Endothelial cell (in vitro differentiated cells): ENCODE measurements around the gene RRP1. TPM values are rescaled to one million over a fixed set of nuclear protein-coding genes. Genes with fewer than 3 reads are reported as not detected.

ENCODE experiments used
- DNase-seq: peaks from one replicate; pipeline ENCODE4 v3.0.0; 2021; ENCODE audit warnings: low spot score
- H3K27ac Mint-ChIP-seq: one replicate; pipeline ENCODE4 v1.8.0; 2021; ENCODE audit warnings: mixed read lengths, inconsistent platforms; ENCODE audit not compliant: unreplicated experiment
- H3K27me3 Mint-ChIP-seq: one replicate; pipeline ENCODE4 v1.8.0; 2021; ENCODE audit warnings: mild to moderate bottlenecking, moderate library complexity, mixed read lengths, inconsistent platforms; ENCODE audit not compliant: unreplicated experiment
- H3K36me3 Mint-ChIP-seq: one replicate; pipeline ENCODE4 v1.8.0; 2021; ENCODE audit warnings: mild to moderate bottlenecking, low read depth, mixed read lengths, inconsistent platforms; ENCODE audit not compliant: unreplicated experiment
- H3K4me1 Mint-ChIP-seq: one replicate; pipeline ENCODE4 v1.8.0; 2021; ENCODE audit warnings: mild to moderate bottlenecking, mixed read lengths, inconsistent platforms; ENCODE audit not compliant: unreplicated experiment
- H3K4me3 Mint-ChIP-seq: one replicate; pipeline ENCODE4 v1.8.0; 2021; ENCODE audit warnings: mild to moderate bottlenecking, mixed read lengths, inconsistent platforms; ENCODE audit not compliant: unreplicated experiment
- H3K9me3 Mint-ChIP-seq: one replicate; pipeline ENCODE4 v1.8.0; 2021; ENCODE audit warnings: mixed read lengths, inconsistent platforms; ENCODE audit not compliant: unreplicated experiment
- total RNA-seq: library from RNA; stranded (reverse); fragmentation: NEBNext Ultra II Directional; extraction: Animal tissue kit (Norgen Biotek cat#: 25700); gene quantifications from one replicate; pipeline ENCODE4 v1.2.1, GENCODE V29; 2021; ENCODE audit not compliant: unreplicated experiment
- TF ChIP-seq, protein P1 (sequence below): fragments of 200-600 bp; sonication (generic); IDR thresholded peaks from one replicate; pipeline ENCODE4 v1.5.0; 2021; ENCODE audit warnings: antibody characterized with exemption; ENCODE audit not compliant: unreplicated experiment

The RRP1 gene
- total RNA-seq, 1 donor from 2014 or later = 21.0 TPM

DNA sequence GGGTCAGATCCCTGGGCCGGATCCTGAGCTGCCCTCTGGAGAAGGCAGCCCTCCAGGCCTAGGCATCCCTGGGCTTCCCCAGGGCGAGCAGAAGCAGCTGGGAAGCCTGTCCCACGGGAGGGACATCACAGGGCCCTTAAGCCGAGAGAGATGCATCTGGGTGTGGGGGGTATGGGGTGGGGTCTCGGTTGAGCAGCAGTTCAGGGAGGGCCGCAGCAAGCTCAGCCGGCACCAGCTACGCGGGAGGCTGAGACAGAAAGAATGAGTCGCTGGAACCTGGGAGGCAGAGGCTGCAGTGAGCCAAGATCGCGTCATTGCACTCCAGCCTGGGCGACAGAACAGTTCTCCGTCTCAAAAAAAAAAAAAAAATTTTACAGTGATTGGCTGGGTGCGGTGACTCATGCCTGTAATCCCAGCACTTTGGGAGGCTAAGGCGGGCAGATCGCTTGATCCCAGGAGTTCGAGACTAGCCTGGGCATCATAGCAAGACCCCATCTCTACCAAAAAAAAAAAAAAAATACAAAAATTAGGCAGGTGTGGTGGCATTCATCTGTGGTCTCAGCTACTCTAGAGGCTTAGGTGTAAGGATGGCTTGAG lies 37.7 kb downstream of the RRP1 start:
- TF ChIP-seq, protein P1, sequence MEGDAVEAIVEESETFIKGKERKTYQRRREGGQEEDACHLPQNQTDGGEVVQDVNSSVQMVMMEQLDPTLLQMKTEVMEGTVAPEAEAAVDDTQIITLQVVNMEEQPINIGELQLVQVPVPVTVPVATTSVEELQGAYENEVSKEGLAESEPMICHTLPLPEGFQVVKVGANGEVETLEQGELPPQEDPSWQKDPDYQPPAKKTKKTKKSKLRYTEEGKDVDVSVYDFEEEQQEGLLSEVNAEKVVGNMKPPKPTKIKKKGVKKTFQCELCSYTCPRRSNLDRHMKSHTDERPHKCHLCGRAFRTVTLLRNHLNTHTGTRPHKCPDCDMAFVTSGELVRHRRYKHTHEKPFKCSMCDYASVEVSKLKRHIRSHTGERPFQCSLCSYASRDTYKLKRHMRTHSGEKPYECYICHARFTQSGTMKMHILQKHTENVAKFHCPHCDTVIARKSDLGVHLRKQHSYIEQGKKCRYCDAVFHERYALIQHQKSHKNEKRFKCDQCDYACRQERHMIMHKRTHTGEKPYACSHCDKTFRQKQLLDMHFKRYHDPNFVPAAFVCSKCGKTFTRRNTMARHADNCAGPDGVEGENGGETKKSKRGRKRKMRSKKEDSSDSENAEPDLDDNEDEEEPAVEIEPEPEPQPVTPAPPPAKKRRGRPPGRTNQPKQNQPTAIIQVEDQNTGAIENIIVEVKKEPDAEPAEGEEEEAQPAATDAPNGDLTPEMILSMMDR = no peak
- H3K4me3 Mint-ChIP-seq = no peak overlapping the region
- H3K36me3 Mint-ChIP-seq = no peaks in the 10 kb centered on the region
- no peaks in the 10 kb centered on the region for H3K9me3 Mint-ChIP-seq
- H3K4me1 Mint-ChIP-seq = peaks cover 4% of the 10 kb centered on the region
- DNase-seq = no peak
- H3K27me3 Mint-ChIP-seq = peaks cover 4% of the 10 kb centered on the region
- no peak overlapping the region for H3K27ac Mint-ChIP-seq

DNA sequence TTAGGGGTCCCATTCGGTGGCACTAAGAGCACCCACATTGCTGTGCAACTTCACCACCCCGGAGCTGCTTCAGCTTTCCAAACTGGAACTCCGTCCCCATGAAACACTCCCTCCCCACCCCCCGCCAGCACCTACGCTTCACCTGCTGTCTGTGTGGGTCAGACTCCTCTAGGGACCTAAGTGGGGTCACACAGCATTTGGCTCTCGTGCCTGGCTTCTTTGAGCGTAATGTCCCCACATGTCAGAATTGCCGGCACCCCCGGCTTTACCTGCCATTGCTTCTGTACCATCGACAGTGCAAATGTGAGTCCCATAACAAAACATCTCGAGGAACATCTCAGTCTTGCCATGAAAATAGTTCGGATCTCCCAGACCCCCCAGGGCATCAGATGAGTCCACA lies 39.8 kb downstream of the RRP1 start:
- H3K36me3 Mint-ChIP-seq = peaks cover 4% of the 10 kb centered on the region
- TF ChIP-seq, protein P1 = no peak
- no peak for DNase-seq

DNA sequence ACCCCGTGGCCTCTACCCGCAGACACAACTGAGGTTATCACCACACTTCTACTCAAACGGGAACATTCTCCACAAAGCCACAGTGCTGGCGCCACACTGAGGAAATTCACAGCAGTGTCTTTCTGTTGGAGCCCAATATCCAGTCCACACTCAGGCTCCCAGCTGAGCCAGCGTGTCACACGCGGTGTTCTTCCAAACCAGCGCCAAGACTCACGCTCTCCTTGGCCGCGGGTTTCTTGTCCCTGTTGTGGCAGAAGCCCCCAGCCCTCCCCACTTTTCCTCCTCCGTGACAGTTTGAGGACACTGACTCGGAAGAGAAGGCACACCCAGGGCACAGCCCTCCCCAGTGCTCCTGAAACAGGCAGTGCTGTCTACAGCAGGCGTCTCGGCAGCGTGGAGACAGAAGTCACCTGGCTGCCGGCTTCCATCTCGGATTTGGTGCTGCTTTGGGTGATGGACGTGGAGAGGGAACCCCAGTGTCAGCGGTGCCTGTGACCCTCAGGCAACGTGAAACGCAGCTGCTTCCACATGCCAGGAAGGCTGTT lies 40.3 kb downstream of the RRP1 start:
- TF ChIP-seq, protein P1 = no peak
- Mint-ChIP-seq H3K27ac (no peak overlapping the region), H3K27me3 (peaks cover 12% of the 10 kb centered on the region), H3K36me3 (peaks cover 4% of the 10 kb centered on the region), H3K4me1 (peaks cover 10% of the 10 kb centered on the region), H3K4me3 (no peak overlapping the region), H3K9me3 (no peaks in the 10 kb centered on the region)
- DNase-seq = no peak

More for the DNA sequence above, 39.8 kb downstream of the RRP1 start:
- H3K4me3 Mint-ChIP-seq = no peak overlapping the region
- no peaks in the 10 kb centered on the region for H3K9me3 Mint-ChIP-seq
- H3K27me3 Mint-ChIP-seq = peaks cover 12% of the 10 kb centered on the region
- peaks cover 8% of the 10 kb centered on the region for H3K4me1 Mint-ChIP-seq
- no peak overlapping the region for H3K27ac Mint-ChIP-seq

DNA sequence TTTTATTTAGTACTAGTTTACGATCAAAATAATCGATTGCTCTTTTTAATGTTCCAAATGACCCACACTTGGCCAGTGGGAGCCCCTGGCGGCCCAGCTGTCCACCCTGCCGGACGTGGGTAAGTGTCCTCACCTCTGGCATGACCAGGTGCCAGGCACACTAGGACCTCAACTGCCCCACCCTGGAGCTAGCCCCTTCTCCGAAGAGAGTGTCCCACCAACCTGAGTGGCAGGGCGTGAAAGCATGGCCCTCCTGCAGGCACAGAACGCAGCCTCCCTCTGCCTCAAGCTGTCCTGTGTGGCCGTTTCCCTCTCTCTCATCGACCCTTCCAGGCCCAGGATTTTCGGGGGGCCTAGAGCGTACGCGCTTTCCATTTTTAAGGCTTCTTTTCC lies 42.8 kb downstream of the RRP1 start:
- TF ChIP-seq, protein P1 = no peak
- Mint-ChIP-seq H3K27me3 (peaks cover 12% of the 10 kb centered on the region), H3K4me3 (no peak overlapping the region), H3K9me3 (no peaks in the 10 kb centered on the region), H3K36me3 (peaks cover 4% of the 10 kb centered on the region), H3K27ac (no peak overlapping the region), H3K4me1 (peaks cover 18% of the 10 kb centered on the region)
- no peak for DNase-seq

DNA sequence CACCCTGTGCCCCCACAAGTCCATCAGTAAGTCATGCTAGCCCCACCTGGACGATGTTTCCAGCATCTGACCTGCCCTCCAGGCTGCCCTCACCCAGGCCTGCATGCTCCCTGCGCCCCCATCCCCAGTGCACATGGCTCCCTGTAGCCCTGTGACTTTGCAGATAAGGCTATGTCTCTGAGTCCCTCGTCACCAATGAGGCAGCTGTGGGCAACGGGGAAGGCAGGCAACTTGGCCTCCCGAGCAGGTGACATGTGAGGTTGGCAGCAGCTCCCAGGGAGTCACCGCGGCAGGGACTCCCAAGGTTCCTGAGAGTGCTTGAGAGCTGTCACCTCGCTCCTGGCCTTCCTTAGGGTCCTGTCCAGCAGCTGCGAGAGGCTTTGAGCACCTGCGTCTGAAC lies 43.3 kb downstream of the RRP1 start:
- H3K4me1 Mint-ChIP-seq = peaks cover 18% of the 10 kb centered on the region
- no peak overlapping the region for H3K27ac Mint-ChIP-seq
- DNase-seq = no peak
- H3K36me3 Mint-ChIP-seq = peaks cover 4% of the 10 kb centered on the region
- TF ChIP-seq, protein P1 = no peak
- no peak overlapping the region for H3K4me3 Mint-ChIP-seq
- H3K27me3 Mint-ChIP-seq = peaks cover 12% of the 10 kb centered on the region
- no peaks in the 10 kb centered on the region for H3K9me3 Mint-ChIP-seq
